Measurements from ENCODE around the gene ABCF1. TPM values are rescaled to one million over a fixed set of nuclear protein-coding genes. Genes with fewer than 3 reads are reported as not detected.

ABCF1 gene
- total and polyA plus RNA-seq, 9 of the 15 experiments (the other 6 are each of a cell fraction or from before 2014, with no cell fraction given), result 41.6 to 193 (median 102) TPM

- TF ChIP-seq HNRNPUL1 (IDR thresholded peaks at IDR 0.05; ENCODE audit: low read length) (no peak), ZNF263 (CRISPR knock-in tag; IDR thresholded peaks at IDR 0.05; ENCODE audit: borderline replicate concordance) (0 out of 2 replicates have a peak, but pooled peaks have one; percentile 8), DNMT1 (IDR thresholded peaks at IDR 0.05) (0 out of 2 replicates have a peak, but pooled peaks have one; percentile 81), GABPA (tag; conservative IDR thresholded peaks at IDR 0.05; ENCODE audit: low read depth) (0 out of 2 replicates have a peak, but pooled peaks have one; percentile 49), SMAD3 (CRISPR knock-in tag; conservative IDR thresholded peaks at IDR 0.05) (no peak), DPF2 (IDR thresholded peaks at IDR 0.05) (peak; percentile 51; the same call in 1 of the 2 replicates), ZNF584 (CRISPR knock-in tag; IDR thresholded peaks at IDR 0.05; ENCODE audit: low read depth) (0 out of 2 replicates have a peak, but pooled peaks have one; percentile 15), MEF2D (tag; conservative IDR thresholded peaks at IDR 0.05; ENCODE audit: low read depth) (no peak), ASH1L (IDR thresholded peaks at IDR 0.05; ENCODE audit: borderline replicate concordance, low read depth, partially characterized antibody) (no peak), BCOR (IDR thresholded peaks at IDR 0.05) (peak; percentile 3; the same call in 1 of the 2 replicates), JUN (IDR thresholded peaks at IDR 0.05; ENCODE audit: borderline replicate concordance, low read depth, low read length) (0 out of 2 replicates have a peak, but pooled peaks have one; percentile 16), JUN (CRISPR knock-in tag; IDR thresholded peaks at IDR 0.05; ENCODE audit: borderline replicate concordance) (no peak), TOE1 (IDR thresholded peaks at IDR 0.05; ENCODE audit: borderline replicate concordance) (peak; percentile 17; the same call in 1 of the 2 replicates), TOE1 (CRISPR knock-in tag; IDR thresholded peaks at IDR 0.05; ENCODE audit: borderline replicate concordance, low read depth) (no peak), ZBTB2 (IDR thresholded peaks at IDR 0.05) (no peak), CBFA2T2 (conservative IDR thresholded peaks at IDR 0.05) (0 out of 2 replicates have a peak, but pooled peaks have one; percentile 41)
Observed at GRCh38 chr6:30571762-30572082, 480 bp downstream of the ABCF1 start (continued).

All from K562 (cell line).